Measurements from ENCODE around the gene FAM110A. TPM values are rescaled to one million over a fixed set of nuclear protein-coding genes. Genes with fewer than 3 reads are reported as not detected.
"Not testable (repeated sequence)": the region's sequence is repeated elsewhere in the genome, so short reads cannot be mapped to it uniquely, and the experiment has no call there.

The FAM110A gene
- total and polyA plus RNA-seq, 4 donors = 2.9 to 7.0 (median 3.3) TPM

DNA sequence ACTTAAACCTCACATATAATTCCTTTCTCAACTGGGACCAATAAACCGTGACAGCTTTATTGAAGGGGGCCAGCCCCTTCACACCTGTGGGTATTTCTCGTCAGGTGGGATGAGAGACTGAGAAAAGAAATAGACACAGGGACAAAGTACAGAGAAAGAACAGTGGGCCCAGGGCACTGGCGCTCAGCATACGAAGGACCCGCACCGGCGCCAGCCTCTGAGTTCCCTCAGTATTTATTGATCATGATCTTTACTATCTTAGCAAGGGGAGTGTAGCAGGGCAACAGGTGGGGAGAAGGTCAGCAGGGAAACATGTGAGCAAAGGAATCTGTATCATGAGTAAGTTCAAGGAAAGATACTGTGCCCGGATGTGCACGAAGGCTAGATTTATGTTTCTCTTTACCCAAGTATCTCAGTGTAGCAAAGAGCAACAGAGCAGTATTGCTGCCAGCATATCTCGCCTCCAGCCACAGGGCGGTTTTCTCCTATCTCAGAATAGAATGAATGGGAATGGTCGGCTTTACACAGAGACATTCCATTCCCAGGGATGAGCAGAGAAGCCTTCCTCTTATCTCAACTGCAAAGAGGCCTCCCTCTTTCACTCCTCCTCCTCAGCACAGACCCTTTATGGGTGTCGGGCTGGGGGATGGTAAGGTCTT is 21.6 kb upstream of the FAM110A start:
- H3K4me1 ChIP-seq (ENCODE audit: control insufficient read depth in 1 of 2, insufficient read depth in 2 of 2, low read length in 2 of 2); H3K4me3 ChIP-seq (ENCODE audit: low read length in 2 of 2); H3K27ac ChIP-seq (ENCODE audit: low read depth in 1 of 2, low read length in 2 of 2); DNase-seq; H3K9me3 ChIP-seq (ENCODE audit: control insufficient read depth, low read length); H3K36me3 ChIP-seq (ENCODE audit: control insufficient read depth in 1 of 2, insufficient read depth in 2 of 2, low read length in 1 of 2); H3K27me3 ChIP-seq (ENCODE audit: control insufficient read depth in 1 of 2, insufficient read depth in 2 of 2, low read length in 1 of 2); ATAC-seq (ENCODE audit: low FRiP score): not testable (repeated sequence)
- whole genome bisulfite sequencing, 2 donors = 59 to 65% methylated on average over 13 of the region's 13 CpGs
- intact Hi-C loops (cut with DNase I) = loop anchor here in 1 of 2 donors (10.0 kb wide), 1 partner anchor 293 kb away; no protein-coding TSS in a partner anchor

DNA sequence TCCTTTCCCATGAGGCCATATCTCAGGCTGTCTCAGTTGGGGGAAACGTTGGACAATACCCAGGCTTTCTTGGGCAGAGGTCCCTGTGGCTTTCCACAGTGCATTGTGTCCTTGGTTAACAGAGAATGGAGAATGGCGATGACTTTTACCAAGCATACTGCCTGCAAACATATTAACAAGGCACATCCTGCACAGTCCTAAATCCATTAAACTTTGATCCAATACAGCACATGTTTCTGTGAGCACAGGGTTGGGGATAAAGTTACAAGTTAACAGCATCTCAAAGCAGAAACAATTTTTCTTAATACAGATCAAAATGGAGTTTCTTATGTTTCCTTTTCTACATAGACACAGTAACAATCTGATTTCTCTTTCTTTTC is 21.1 kb upstream of the FAM110A start:
- H3K27me3 ChIP-seq (ENCODE audit: control insufficient read depth in 1 of 2, insufficient read depth in 2 of 2, low read length in 1 of 2); DNase-seq; ATAC-seq (ENCODE audit: low FRiP score); H3K27ac ChIP-seq (ENCODE audit: low read depth in 1 of 2, low read length in 2 of 2); H3K9me3 ChIP-seq (ENCODE audit: control insufficient read depth, low read length); H3K4me3 ChIP-seq (ENCODE audit: low read length in 2 of 2); H3K4me1 ChIP-seq (ENCODE audit: control insufficient read depth in 1 of 2, insufficient read depth in 2 of 2, low read length in 2 of 2); H3K36me3 ChIP-seq (ENCODE audit: control insufficient read depth in 1 of 2, insufficient read depth in 2 of 2, low read length in 1 of 2): not testable (repeated sequence)
- intact Hi-C loops (cut with DNase I) = loop anchor here in 1 of 2 donors (10.0 kb wide), 1 partner anchor 292 kb away; no protein-coding TSS in a partner anchor
- WGBS, 2 donors = 31 to 35% methylated on average over 2 of the region's 2 CpGs

DNA sequence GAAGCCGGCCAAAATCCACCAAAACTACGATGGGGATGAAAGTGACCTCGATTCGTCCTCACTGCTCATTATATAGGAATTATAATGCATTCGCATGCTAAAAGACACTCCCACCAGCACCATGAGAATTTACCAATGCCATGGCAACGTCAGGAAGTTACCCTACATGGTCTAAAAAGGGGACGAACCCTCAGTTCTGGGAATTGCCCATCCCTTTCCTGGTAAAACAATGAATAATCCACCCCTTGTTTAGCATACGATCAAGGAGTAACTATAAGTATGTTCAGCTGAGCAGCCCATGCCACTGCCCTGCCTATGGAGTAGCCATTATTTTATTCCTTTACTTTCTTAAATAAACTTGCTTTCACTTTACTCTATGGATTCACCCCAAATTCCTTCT is 20.1 kb upstream of the FAM110A start:
- Histone ChIP-seq H3K27me3 (ENCODE audit: control insufficient read depth in 1 of 2, insufficient read depth in 2 of 2, low read length in 1 of 2) (no peaks in the 10 kb centered on the region), H3K9me3 (ENCODE audit: control insufficient read depth, low read length) (no peaks in the 10 kb centered on the region), H3K27ac (ENCODE audit: low read depth in 1 of 2, low read length in 2 of 2) (no peak overlapping the region), H3K36me3 (ENCODE audit: control insufficient read depth in 1 of 2, insufficient read depth in 2 of 2, low read length in 1 of 2) (no peaks in the 10 kb centered on the region), H3K4me1 (ENCODE audit: control insufficient read depth in 1 of 2, insufficient read depth in 2 of 2, low read length in 2 of 2) (no peaks in the 10 kb centered on the region), H3K4me3 (ENCODE audit: low read length in 2 of 2) (no peak overlapping the region)
- ATAC-seq (ENCODE audit: low FRiP score) = no peak
- no peak for DNase-seq
- 61 to 63% methylated on average over 8 of the region's 8 CpGs for WGBS, 2 donors
- intact Hi-C loops (cut with DNase I) = loop anchor here in 1 of 2 donors (10.0 kb wide), 1 partner anchor 291 kb away; no protein-coding TSS in a partner anchor

DNA sequence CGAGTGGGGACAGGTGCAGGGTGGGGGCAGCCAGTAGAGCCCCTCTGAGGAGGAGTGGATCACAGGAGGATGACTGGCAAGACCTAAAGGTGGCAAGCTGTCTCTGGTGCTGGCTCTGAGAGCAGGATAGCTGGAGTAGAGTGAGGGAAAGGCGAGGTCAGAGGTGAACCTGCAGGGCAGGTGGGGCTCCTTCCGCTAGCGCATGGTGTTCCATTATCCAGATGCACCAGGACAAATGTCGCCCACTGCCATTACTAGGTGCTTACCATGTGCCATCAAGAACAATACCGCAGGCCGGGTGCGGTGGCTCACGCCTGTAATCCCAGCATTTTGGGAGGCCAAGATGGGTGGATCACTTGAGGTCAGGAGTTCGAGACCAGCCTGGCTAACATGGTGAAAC is 18.3 kb upstream of the FAM110A start:
- intact Hi-C loops (cut with DNase I) = loop anchor here (5.0 to 10.0 kb wide), 4 partner anchors 142 to 397 kb away; no protein-coding TSS in a partner anchor
- WGBS, 2 donors = 86 to 91% methylated on average over 10 of the region's 10 CpGs
- Histone ChIP-seq H3K4me3 (ENCODE audit: low read length in 2 of 2) (no peak overlapping the region), H3K4me1 (ENCODE audit: control insufficient read depth in 1 of 2, insufficient read depth in 2 of 2, low read length in 2 of 2) (no peaks in the 10 kb centered on the region), H3K27me3 (ENCODE audit: control insufficient read depth in 1 of 2, insufficient read depth in 2 of 2, low read length in 1 of 2) (no peaks in the 10 kb centered on the region), H3K9me3 (ENCODE audit: control insufficient read depth, low read length) (no peaks in the 10 kb centered on the region), H3K27ac (ENCODE audit: low read depth in 1 of 2, low read length in 2 of 2) (no peak overlapping the region), H3K36me3 (ENCODE audit: control insufficient read depth in 1 of 2, insufficient read depth in 2 of 2, low read length in 1 of 2) (no peaks in the 10 kb centered on the region)
- ATAC-seq (ENCODE audit: low FRiP score) (no peak), DNase-seq (no peak)

DNA sequence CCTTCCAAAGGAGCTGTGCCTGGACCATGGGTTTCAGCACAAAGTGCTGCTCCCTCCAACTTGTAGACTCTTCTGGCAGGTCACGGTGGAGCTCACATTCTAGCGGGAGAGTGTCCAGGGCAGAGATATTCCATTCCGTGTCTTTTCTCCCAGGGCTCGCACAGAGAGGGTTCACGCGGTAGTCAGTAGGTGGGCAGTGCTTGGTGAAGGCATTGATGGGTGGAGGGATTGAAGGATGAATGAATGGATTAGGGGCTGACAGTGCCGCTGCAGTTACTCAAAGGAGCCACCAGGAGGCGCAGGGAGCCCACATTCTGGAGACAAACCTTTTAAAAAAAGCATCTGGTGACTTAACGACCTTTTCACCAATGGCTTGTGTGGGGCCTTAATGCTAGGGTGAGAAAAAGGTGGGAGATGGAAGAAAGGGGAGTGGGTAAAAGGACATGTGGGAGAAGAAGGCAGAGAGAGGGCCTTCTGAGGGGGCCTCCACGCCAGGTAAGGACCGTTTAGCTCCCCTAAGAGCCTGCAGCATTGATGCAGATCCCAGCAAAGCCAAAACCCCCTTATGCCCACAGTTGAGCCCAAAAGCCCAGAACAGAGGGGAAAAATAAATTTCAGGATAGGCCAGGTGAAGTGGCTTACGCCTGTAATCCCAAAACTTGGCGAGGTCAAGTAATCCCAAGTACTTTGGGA is 17.5 kb upstream of the FAM110A start:
- ATAC-seq (ENCODE audit: low FRiP score) = peak; percentile 64

DNA sequence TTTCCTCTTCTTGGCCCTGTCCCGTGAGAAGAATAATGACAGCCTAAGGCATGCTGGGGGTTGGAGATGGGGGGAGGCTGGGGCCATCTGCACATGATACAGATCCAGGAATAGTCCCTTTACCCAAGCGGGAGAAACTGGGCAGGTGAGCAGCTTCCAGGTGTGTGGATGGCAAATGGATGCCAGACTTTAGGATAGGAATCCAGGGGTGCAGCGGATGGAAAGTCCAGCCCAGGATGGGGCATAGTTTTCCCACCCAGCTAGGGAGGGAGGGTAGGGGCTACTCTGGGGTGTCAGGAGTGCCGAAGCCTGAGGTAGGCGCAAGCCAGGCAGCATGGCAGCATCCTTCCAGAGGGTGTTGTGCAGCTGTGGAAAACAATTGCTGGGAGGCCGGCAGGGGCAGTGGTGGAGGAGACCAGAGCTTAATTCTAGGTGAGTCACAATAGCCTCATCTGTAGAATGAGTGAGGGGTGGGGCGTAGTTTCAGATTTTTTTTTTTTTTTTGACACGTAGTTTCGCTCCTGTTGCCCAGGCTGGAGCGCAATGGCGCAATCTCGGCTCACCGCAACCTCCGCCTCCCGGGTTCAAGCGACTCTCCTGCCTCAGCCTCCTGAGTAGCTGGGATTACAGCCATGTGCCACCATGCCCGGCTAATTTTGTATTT is 15.4 kb upstream of the FAM110A start:
- Histone ChIP-seq H3K4me3 (ENCODE audit: low read length in 2 of 2) (no peak overlapping the region), H3K9me3 (ENCODE audit: control insufficient read depth, low read length) (no peaks in the 10 kb centered on the region), H3K4me1 (ENCODE audit: control insufficient read depth in 1 of 2, insufficient read depth in 2 of 2, low read length in 2 of 2) (no peaks in the 10 kb centered on the region), H3K36me3 (ENCODE audit: control insufficient read depth in 1 of 2, insufficient read depth in 2 of 2, low read length in 1 of 2) (no peaks in the 10 kb centered on the region), H3K27ac (ENCODE audit: low read depth in 1 of 2, low read length in 2 of 2) (no peak overlapping the region), H3K27me3 (ENCODE audit: control insufficient read depth in 1 of 2, insufficient read depth in 2 of 2, low read length in 1 of 2) (no peaks in the 10 kb centered on the region)
- 90 to 91% methylated on average over 17 of the region's 17 CpGs for WGBS, 2 donors
- DNase-seq (no peak), ATAC-seq (ENCODE audit: low FRiP score) (peak; percentile 40)
- intact Hi-C loops (cut with DNase I) = loop anchor here (5.0 to 10.0 kb wide), 4 partner anchors 139 to 394 kb away; no protein-coding TSS in a partner anchor

More for the DNA sequence above, 17.5 kb upstream of the FAM110A start:
- H3K9me3 ChIP-seq (ENCODE audit: control insufficient read depth, low read length) = no peaks in the 10 kb centered on the region
- H3K36me3 ChIP-seq (ENCODE audit: control insufficient read depth in 1 of 2, insufficient read depth in 2 of 2, low read length in 1 of 2) = no peaks in the 10 kb centered on the region
- peak; percentile 60 to 83 for DNase-seq
- intact Hi-C loops (cut with DNase I) = loop anchor here (1.0 to 10.0 kb wide), 5 partner anchors 140 to 396 kb away; no protein-coding TSS in a partner anchor
- 25 to 29% methylated on average over 13 of the region's 13 CpGs for whole genome bisulfite sequencing, 2 donors
- no peaks in the 10 kb centered on the region for H3K27me3 ChIP-seq (ENCODE audit: control insufficient read depth in 1 of 2, insufficient read depth in 2 of 2, low read length in 1 of 2)
- H3K4me1 ChIP-seq (ENCODE audit: control insufficient read depth in 1 of 2, insufficient read depth in 2 of 2, low read length in 2 of 2) = no peaks in the 10 kb centered on the region
- no peak overlapping the region for H3K4me3 ChIP-seq (ENCODE audit: low read length in 2 of 2)
- H3K27ac ChIP-seq (ENCODE audit: low read depth in 1 of 2, low read length in 2 of 2) = no peak overlapping the region

DNA sequence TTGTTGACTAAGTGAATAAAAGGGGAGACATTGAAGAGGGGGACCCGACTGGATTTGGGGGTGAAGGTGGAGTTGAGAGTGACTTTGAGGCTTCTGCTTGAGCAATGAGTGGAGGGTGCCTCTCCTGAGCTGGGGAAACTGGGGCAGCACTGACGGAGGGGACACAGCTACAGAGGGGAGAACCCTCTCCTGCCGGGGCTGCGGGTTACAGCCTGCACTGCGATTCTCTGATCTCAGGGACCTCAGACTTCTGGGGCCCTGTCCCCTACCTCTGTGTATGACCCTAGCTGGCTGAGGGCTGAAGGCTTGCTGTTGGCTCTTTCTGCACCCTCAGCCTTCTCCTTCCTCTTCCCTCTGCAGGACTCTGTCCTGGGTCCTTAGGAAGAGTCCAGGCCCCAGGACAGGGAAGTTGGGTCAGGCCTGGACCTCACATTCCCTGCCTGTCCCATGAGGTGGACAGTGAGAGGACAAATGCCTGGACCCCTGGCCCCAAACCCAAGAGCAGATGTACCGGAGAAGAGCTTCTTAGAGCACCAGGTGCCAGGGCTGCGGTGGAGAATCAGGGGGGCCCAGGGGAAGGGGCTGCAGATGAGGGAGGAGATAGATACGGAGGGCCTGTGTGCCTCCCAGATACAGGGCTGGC is 13.7 kb upstream of the FAM110A start:
- DNase-seq = no peak
- no peak overlapping the region for H3K4me3 ChIP-seq (ENCODE audit: low read length in 2 of 2)
- WGBS, 2 donors = 80 to 87% methylated on average over 5 to 8 of the region's 8 CpGs

DNA sequence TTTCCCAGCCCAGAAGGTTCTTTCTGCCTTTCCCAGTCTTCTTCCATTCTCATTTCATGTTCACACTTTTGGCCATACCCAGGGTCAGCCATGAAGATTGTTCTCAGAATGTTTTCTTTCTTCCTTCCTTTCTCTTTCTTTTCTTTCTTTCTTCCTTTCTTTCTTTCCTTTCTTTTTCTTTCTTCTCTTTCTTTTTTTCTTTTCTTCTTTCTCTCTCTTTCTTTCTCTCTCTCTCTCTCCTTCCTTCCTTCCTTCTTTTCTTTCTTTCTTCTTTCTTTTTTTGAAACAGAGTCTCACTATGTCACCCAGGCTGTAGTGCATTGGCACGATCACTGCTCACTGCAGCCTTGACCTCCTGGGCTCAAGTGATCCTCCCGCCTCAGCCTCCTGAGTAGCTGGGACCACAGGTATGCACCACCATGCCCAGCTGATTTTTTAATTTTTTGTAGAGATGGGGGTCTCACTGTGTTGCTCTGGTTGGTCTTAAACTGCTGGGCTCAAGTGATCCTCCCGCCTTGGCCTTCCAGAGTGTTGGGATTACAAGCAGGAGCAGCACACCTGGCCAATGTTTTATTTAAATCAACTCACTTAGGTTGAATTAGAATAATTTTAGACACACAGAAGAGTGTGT is 13.1 kb upstream of the FAM110A start:
- no peak for ATAC-seq (ENCODE audit: low FRiP score)
- no peaks in the 10 kb centered on the region for H3K9me3 ChIP-seq (ENCODE audit: control insufficient read depth, low read length)
- no peak for DNase-seq
- no peak overlapping the region for H3K4me3 ChIP-seq (ENCODE audit: low read length in 2 of 2)
- H3K27me3 ChIP-seq (ENCODE audit: control insufficient read depth in 1 of 2, insufficient read depth in 2 of 2, low read length in 1 of 2) = no peaks in the 10 kb centered on the region
- 94% methylated on average over 3 of the region's 3 CpGs for WGBS, 2 donors
- no peaks in the 10 kb centered on the region for H3K4me1 ChIP-seq (ENCODE audit: control insufficient read depth in 1 of 2, insufficient read depth in 2 of 2, low read length in 2 of 2)
- intact Hi-C loops (cut with DNase I) = loop anchor here in 1 of 2 donors (10.0 kb wide), 1 partner anchor 166 kb away; the partner anchor contains the start of gene SRXN1
- H3K27ac ChIP-seq (ENCODE audit: low read depth in 1 of 2, low read length in 2 of 2) = no peak overlapping the region
- H3K36me3 ChIP-seq (ENCODE audit: control insufficient read depth in 1 of 2, insufficient read depth in 2 of 2, low read length in 1 of 2) = no peaks in the 10 kb centered on the region

More for the DNA sequence above, 13.7 kb upstream of the FAM110A start:
- no peaks in the 10 kb centered on the region for H3K36me3 ChIP-seq (ENCODE audit: control insufficient read depth in 1 of 2, insufficient read depth in 2 of 2, low read length in 1 of 2)
- H3K4me1 ChIP-seq (ENCODE audit: control insufficient read depth in 1 of 2, insufficient read depth in 2 of 2, low read length in 2 of 2) = no peaks in the 10 kb centered on the region
- H3K27me3 ChIP-seq (ENCODE audit: control insufficient read depth in 1 of 2, insufficient read depth in 2 of 2, low read length in 1 of 2) = no peaks in the 10 kb centered on the region
- no peak for ATAC-seq (ENCODE audit: low FRiP score)
- H3K9me3 ChIP-seq (ENCODE audit: control insufficient read depth, low read length) = no peaks in the 10 kb centered on the region
- no peak overlapping the region for H3K27ac ChIP-seq (ENCODE audit: low read depth in 1 of 2, low read length in 2 of 2)
- intact Hi-C loops (cut with DNase I) = loop anchor here (5.0 to 10.0 kb wide), 5 partner anchors 138 to 392 kb away; partner anchors contain the start of gene SRXN1 (in 1 of the 2)
